ENCODE measurements around the gene TBC1D13. TPM values are rescaled to one million over a fixed set of nuclear protein-coding genes. Genes with fewer than 3 reads are reported as not detected.

The TBC1D13 gene
- polyA plus RNA-seq, 1 experiment, result 25.7 TPM

GRCh38 chr9:128782669-128783068 is 4.4 kb upstream of the TBC1D13 start:
- H3K27ac ChIP-seq (ENCODE audit: low read depth, low read length), result no peak overlapping the region
- POLR2A ChIA-PET, result no interaction called here
- CTCF ChIA-PET, result interaction anchor here (2.5 kb wide), 1 partner anchor 36 kb away, joined by 11 read pairs; the partner anchor contains the start of gene ENDOG
- no peaks in the 10 kb centered on the region for H3K27me3 ChIP-seq (ENCODE audit: control insufficient read depth, insufficient read depth, low read length)
- H3K4me3 ChIP-seq (ENCODE audit: low read depth, low read length), result no peak overlapping the region
- TF ChIP-seq CTCF (IDR thresholded peaks at IDR 0.05; ENCODE audit: low read depth, low read length), result no peak
- H3K9me3 ChIP-seq (ENCODE audit: control insufficient read depth, insufficient read depth, low read length), result peaks cover 17% of the 10 kb centered on the region
- no peak for DNase-seq (ENCODE audit: low read depth, low spot score)

GRCh38 chr9:128785427-128785826 is 1.6 kb upstream of the TBC1D13 start:
- H3K4me3 ChIP-seq (ENCODE audit: low read depth, low read length), result no peak overlapping the region
- TF ChIP-seq CTCF (IDR thresholded peaks at IDR 0.05; ENCODE audit: low read depth, low read length), result no peak
- ChIA-PET CTCF (interaction anchor here (0.5 kb wide), 1 partner anchor 19 kb away, joined by 4 read pairs; no protein-coding TSS in a partner anchor), POLR2A (no interaction called here)
- no peak for DNase-seq (ENCODE audit: low read depth, low spot score)
- no peak overlapping the region for H3K27ac ChIP-seq (ENCODE audit: low read depth, low read length)
- peaks cover 13% of the 10 kb centered on the region for H3K9me3 ChIP-seq (ENCODE audit: control insufficient read depth, insufficient read depth, low read length)
- no peaks in the 10 kb centered on the region for H3K27me3 ChIP-seq (ENCODE audit: control insufficient read depth, insufficient read depth, low read length)

GRCh38 chr9:128787659-128788058 is 606 bp downstream of the TBC1D13 start:
- POLR2A ChIA-PET, result no interaction called here
- DNase-seq (ENCODE audit: low read depth, low spot score), result no peak
- H3K27me3 ChIP-seq (ENCODE audit: control insufficient read depth, insufficient read depth, low read length), result no peaks in the 10 kb centered on the region
- no peak for TF ChIP-seq CTCF (IDR thresholded peaks at IDR 0.05; ENCODE audit: low read depth, low read length)
- H3K4me3 ChIP-seq (ENCODE audit: low read depth, low read length), result peak overlapping the region; percentile 94
- H3K27ac ChIP-seq (ENCODE audit: low read depth, low read length), result no peak overlapping the region
- H3K9me3 ChIP-seq (ENCODE audit: control insufficient read depth, insufficient read depth, low read length), result peaks cover 3% of the 10 kb centered on the region; the same call in 1 of the 2 replicates
- CTCF ChIA-PET, result interaction anchor here (2.4 to 2.7 kb wide), 2 partner anchors 30 to 86 kb away, joined by 8 to 17 read pairs; partner anchors contain the start of genes ENDOG and PKN3

- CTCF ChIA-PET, result interaction anchor here (2.4 to 2.7 kb wide), 2 partner anchors 30 to 86 kb away, joined by 8 to 17 read pairs; partner anchors contain the start of genes ENDOG and PKN3
- Histone ChIP-seq H3K27me3 (ENCODE audit: control insufficient read depth, insufficient read depth, low read length) (no peaks in the 10 kb centered on the region), H3K9me3 (ENCODE audit: control insufficient read depth, insufficient read depth, low read length) (peaks cover 3% of the 10 kb centered on the region; the same call in 1 of the 2 replicates), H3K27ac (ENCODE audit: low read depth, low read length) (no peak overlapping the region), H3K4me3 (ENCODE audit: low read depth, low read length) (peak overlapping the region; percentile 94)
- POLR2A ChIA-PET, result interaction anchor here (0.6 to 1.5 kb wide), 4 partner anchors 18 to 200 kb away, joined by 3 to 8 read pairs (median 3); no protein-coding TSS in a partner anchor
- no peak for TF ChIP-seq CTCF (IDR thresholded peaks at IDR 0.05; ENCODE audit: low read depth, low read length)
- DNase-seq (ENCODE audit: low read depth, low spot score), result no peak
Observed at GRCh38 chr9:128788445-128788844, 1.4 kb downstream of the TBC1D13 start.

- no peak for TF ChIP-seq CTCF (IDR thresholded peaks at IDR 0.05; ENCODE audit: low read depth, low read length)
- DNase-seq (ENCODE audit: low read depth, low spot score), result no peak
- peaks cover 3% of the 10 kb centered on the region; the same call in 1 of the 2 replicates for H3K9me3 ChIP-seq (ENCODE audit: control insufficient read depth, insufficient read depth, low read length)
- ChIA-PET POLR2A (no interaction called here), CTCF (no interaction called here)
- H3K27ac ChIP-seq (ENCODE audit: low read depth, low read length), result no peak overlapping the region
- H3K27me3 ChIP-seq (ENCODE audit: control insufficient read depth, insufficient read depth, low read length), result no peaks in the 10 kb centered on the region
- no peak overlapping the region for H3K4me3 ChIP-seq (ENCODE audit: low read depth, low read length)
Observed at GRCh38 chr9:128790536-128790935, 3.5 kb downstream of the TBC1D13 start.

All from AG04450 (cell line).